Measurements from ENCODE around the gene TACC2. TPM values are rescaled to one million over a fixed set of nuclear protein-coding genes. Genes with fewer than 3 reads are reported as not detected.

The TACC2 gene
- total and polyA plus RNA-seq, 8 donors = 29.0 to 102 (median 52.9) TPM

GRCh38 chr10:122185643-122186042 is 196.7 kb downstream of the TACC2 start:
- no peak overlapping the region for H3K27ac ChIP-seq
- DNase-seq = no peak
- intact Hi-C loops (cut with DNase I; ENCODE audit: low total_unique reads) = no loop called here
- peaks cover 9 to 57% (median 27%) of the 10 kb centered on the region in 4 donors for H3K4me1 ChIP-seq
- H3K27me3 ChIP-seq = no peaks in the 10 kb centered on the region
- peaks cover 0 to 7% (median 0%) of the 10 kb centered on the region in 4 donors for H3K36me3 ChIP-seq
- WGBS, 5 donors = 95 to 98% (median 97%) methylated on average over 4 of the region's 4 CpGs
- no peak for TF ChIP-seq POLR2A (IDR thresholded peaks at IDR 0.05)
- TF ChIP-seq POLR2AphosphoS5 (IDR thresholded peaks at IDR 0.05) = no peak
- TF ChIP-seq CTCF (IDR thresholded peaks at IDR 0.05) = no peak
- TF ChIP-seq EP300 (IDR thresholded peaks at IDR 0.05) = no peak
- no peaks in the 10 kb centered on the region for H3K9me3 ChIP-seq
- H3K4me3 ChIP-seq = no peak overlapping the region

GRCh38 chr10:122186816-122187810 is 198.2 kb downstream of the TACC2 start:
- H3K4me3 ChIP-seq = no peak overlapping the region
- peak overlapping the region in 1 of 5 donors; percentile 15 for H3K27ac ChIP-seq
- 82 to 85% (median 84%) methylated on average over 19 of the region's 19 CpGs for WGBS, 5 donors
- peaks cover 0 to 43% (median 15%) of the 10 kb centered on the region in 4 donors for H3K4me1 ChIP-seq
- no peaks in the 10 kb centered on the region for H3K27me3 ChIP-seq
- intact Hi-C loops (cut with DNase I; ENCODE audit: low total_unique reads) = no loop called here
- H3K9me3 ChIP-seq = no peaks in the 10 kb centered on the region
- DNase-seq = no peak
- H3K36me3 ChIP-seq = peaks cover 0 to 7% (median under 1%) of the 10 kb centered on the region in 4 donors
- TF ChIP-seq POLR2A (IDR thresholded peaks at IDR 0.05) (no peak), CTCF (IDR thresholded peaks at IDR 0.05) (no peak)

GRCh38 chr10:122188706-122189105 is 199.7 kb downstream of the TACC2 start:
- no peak overlapping the region for H3K4me3 ChIP-seq
- H3K27me3 ChIP-seq = no peaks in the 10 kb centered on the region
- 71 to 84% (median 76%) methylated on average over 11 of the region's 11 CpGs for WGBS, 5 donors
- no peaks in the 10 kb centered on the region for H3K9me3 ChIP-seq
- peaks cover 0 to 42% (median under 1%) of the 10 kb centered on the region in 4 donors for H3K4me1 ChIP-seq
- H3K36me3 ChIP-seq = peaks cover 0 to 9% (median 4%) of the 10 kb centered on the region in 4 donors
- DNase-seq = peak in 1 of 2 donors; percentile 50
- H3K27ac ChIP-seq = peak overlapping the region in 1 of 5 donors; percentile 9
- no peak for TF ChIP-seq CTCF (IDR thresholded peaks at IDR 0.05)
- TF ChIP-seq EP300 (IDR thresholded peaks at IDR 0.05) = no peak
- TF ChIP-seq POLR2AphosphoS5 (IDR thresholded peaks at IDR 0.05) = no peak
- intact Hi-C loops (cut with DNase I; ENCODE audit: low total_unique reads) = no loop called here

- H3K27ac ChIP-seq = peak overlapping the region in 1 of 5 donors; percentile 9
- no peaks in the 10 kb centered on the region for H3K27me3 ChIP-seq
- DNase-seq = no peak
- H3K4me1 ChIP-seq = peaks cover 0 to 39% (median 0%) of the 10 kb centered on the region in 4 donors
- TF ChIP-seq EP300 (IDR thresholded peaks at IDR 0.05) = no peak
- no peak for TF ChIP-seq POLR2A (IDR thresholded peaks at IDR 0.05)
- TF ChIP-seq POLR2AphosphoS5 (IDR thresholded peaks at IDR 0.05) = no peak
- TF ChIP-seq CTCF (IDR thresholded peaks at IDR 0.05) = no peak
- H3K4me3 ChIP-seq = no peak overlapping the region
- intact Hi-C loops (cut with DNase I; ENCODE audit: low total_unique reads) = no loop called here
- WGBS, 5 donors = 84 to 89% (median 85%) methylated on average over 5 of the region's 5 CpGs
- H3K9me3 ChIP-seq = no peaks in the 10 kb centered on the region
- peaks cover 0 to 9% (median 4%) of the 10 kb centered on the region in 4 donors for H3K36me3 ChIP-seq
Measured at GRCh38 chr10:122189185-122189584, 200.2 kb downstream of the TACC2 start.
